Amniotic epithelial cell (primary cell): Measurements from ENCODE around the gene OR4C15.

Source experiments
- DNase-seq: peaks from one replicate; pipeline ENCODE4 v3.0.0-alpha.2; 2010; ENCODE audit warnings: low read depth

Gene OR4C15

DNA sequence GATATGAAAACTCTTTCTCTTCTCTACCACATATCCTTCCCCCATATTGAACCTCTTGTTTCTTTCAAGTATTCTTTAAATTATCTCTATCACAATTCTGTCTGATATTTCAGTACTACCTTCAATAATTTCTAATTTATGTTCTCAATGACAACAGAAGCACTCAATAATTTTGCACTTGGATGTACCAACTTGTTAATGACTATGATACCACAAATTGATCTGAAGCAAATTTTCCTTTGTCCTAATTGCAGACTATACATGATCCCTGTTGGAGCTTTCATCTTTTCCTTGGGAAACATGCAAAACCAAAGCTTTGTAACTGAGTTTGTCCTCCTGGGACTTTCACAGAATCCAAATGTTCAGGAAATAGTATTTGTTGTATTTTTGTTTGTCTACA, at the start of gene OR4C15:
TSS of gene OR4C15 (plus strand) at position 301 of the 400 bp plus-strand sequence. CDS start at position 301, 0 bp downstream.
- DNase-seq: no peak

DNA sequence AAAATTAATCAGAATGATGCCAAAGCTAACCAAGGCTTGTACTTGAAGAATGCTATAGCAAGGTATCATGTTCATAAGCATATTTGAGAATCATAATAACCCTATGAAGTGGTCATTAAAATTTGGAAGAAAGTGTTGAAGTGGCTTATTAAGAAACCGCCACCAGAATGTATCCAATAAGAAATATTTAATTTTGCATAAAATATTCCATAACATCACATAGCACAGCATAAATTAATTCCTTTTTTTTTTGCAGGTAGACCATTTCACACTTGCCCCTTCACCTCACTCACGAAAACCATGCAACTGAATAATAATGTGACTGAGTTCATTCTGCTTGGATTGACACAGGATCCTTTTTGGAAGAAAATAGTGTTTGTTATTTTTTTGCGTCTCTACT, 17.6 kb downstream of the OR4C15 start, which contains the start of gene OR4C16:
TSS of gene OR4C16 (plus strand) at position 301 of the 400 bp plus-strand sequence. CDS start at position 301, 0 bp downstream.
- DNase-seq: no peak

DNA sequence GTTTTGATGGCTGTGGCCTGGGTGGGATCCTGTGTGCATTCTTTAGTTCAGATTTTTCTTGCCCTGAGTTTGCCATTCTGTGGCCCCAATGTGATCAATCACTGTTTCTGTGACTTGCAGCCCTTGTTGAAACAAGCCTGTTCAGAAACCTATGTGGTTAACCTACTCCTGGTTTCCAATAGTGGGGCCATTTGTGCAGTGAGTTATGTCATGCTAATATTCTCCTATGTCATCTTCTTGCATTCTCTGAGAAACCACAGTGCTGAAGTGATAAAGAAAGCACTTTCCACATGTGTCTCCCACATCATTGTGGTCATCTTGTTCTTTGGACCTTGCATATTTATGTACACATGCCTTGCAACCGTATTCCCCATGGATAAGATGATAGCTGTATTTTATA, 18.3 kb downstream of the OR4C15 start:
- no peak for DNase-seq
